Measurements from ENCODE around the gene ARCN1.
"Not testable (repeated sequence)": the region's sequence is repeated elsewhere in the genome, so short reads cannot be mapped to it uniquely, and the experiment has no call there.

The ARCN1 gene

DNA sequence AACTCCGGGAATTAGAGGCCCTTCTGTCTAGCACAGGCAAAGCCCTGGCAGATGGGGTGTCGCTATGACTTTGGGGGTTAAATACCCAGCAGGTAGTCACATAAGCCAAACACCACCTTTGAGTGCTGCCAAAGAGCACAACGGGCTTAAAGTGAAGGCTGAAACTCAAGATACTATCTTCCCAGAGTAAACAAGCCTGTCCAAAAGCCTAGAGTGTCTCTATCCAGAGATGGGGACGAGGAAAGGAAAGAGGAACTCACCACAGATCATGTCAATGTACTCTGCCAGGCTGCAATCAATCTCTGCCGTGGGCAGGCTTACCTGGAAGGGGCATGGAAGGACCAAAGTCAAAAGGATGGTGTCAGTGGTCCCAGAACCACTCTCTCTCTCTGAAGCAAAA, 26.7 kb upstream of the ARCN1 start:
- DNase-seq = no peak

DNA sequence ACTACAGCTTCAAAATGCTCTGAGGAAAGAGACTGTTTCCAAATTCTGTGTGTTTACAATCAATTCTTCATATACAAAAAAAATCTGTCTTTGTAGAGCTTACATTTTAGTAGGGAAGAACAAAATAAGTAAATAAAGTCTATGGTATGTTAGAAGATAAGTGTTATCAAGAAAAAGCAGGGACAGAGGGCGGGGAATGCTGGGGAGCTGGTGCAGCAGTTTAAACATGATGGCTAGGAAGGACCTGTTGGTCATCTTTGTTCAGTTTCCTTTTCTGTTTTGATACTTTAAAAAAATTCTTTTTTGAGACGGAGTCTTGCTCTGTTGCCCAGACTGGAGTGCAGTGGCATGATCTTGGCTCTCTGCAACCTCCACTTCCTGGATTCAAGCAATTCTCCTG, 25.1 kb upstream of the ARCN1 start:
- DNase-seq = no peak

DNA sequence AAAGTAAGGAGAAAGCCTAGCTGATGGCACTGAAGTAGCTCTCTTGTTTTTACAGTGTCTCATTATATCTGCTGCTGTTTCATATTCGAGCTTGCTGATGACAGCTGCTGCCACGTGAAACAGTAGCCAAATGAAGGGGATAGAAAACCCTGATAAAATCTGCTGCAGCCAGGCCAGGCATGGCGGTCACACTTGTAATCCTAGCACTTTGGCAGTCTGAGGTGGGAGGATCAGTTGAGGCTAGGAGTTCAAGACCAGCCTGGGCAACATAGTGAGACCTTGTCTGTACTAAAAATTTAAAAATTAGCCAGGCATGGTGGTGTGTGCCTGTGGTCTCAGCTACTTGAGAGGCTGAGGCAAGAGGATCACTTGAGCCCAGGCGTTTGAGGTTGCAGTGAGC, 19.9 kb upstream of the ARCN1 start:
- DNase-seq = no peak

DNA sequence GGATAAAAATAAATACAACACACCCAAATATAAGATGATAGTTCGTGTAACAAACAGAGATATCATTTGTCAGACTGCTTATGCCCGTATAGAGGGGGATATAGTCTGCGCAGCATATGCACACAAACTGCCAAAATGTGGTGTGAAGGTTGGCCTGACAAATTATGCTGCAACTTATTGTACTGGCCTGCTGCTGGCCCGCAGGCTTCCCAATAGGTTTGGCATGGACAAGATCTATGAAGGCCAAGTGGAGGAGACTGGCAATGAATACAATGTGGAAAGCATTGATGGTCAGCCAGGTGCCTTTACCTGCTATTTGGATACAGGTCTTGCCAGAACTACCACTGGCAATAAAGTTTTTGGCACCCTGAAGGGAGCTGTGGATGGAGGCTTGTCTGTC, 11.4 kb upstream of the ARCN1 start:
- DNase-seq = no peak

DNA sequence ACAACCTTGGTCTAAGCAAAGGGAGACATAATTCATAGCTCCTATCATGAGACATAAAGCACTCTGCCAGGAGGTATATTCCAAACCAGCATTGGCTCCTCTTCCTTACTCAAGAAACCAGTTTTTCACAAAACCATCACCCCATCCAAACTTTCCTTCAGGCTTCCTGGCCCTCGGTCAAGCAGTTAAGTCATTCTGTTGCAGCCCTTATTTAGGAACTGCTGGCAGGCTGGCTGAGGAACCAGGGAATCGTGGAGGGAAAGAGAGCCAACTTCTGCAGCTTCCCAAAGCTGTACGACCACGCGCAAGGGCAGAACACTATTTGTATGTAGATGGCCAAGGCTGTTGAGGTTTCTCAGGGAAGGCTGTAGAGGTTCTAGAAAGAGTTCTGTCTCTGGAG, 7.2 kb upstream of the ARCN1 start:
- DNase-seq = no peak

DNA sequence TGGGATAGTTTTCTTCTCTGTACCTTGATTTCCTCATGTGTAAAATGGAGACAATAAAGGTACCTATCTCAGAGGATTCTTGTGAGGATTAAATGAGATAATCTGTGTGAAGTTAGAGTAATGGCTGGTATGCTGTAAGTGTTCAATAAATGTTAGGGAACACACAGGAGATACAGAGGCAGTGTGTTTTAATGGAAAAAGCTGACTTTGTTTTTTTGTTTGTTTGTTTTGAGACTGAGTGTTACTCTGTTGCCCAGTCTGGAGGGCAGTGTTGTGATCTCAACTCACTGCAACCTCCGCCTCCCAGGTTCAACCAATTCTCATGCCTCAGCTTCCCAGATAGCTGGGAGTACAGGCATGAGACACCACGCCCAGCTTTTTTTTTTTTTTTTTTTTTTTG, 2.5 kb upstream of the ARCN1 start:
- no peak for DNase-seq

DNA sequence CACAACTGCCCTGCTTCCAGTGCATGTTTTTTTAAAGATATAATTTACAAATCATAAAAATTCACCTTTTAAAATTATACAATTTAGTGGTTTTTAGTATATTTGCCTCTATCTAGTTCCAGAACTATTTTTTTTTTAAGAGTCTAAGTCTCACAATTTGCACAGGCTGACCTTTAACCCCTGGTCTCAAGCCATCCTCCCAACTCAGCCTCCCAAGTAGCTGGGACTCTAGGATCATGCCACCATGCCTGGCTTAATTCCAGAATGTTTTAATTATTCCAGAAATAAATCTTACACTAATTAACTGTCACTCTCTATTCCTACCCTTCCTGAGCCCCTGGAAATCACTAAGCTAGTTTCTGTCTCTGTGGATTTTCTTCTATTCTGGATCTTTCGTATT, 1.4 kb upstream of the ARCN1 start:
- DNase-seq = no peak

DNA sequence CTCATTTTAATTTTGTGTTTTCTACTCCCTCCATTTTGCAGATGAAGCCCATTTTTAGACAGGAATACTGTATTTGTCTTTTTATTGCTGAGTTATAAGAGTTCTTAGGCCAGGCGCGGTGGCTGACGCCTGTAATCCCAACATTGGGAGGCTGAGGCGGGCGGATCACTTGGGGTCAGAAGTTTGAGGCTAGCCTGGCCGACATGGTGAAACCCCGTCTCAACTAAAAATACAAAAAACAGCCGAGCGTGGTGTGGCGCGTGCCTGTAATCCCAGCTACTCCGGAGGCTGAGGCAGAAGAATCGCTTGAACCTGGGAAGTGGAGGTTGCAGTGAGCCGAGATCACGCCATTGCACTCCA, 528 bp upstream of the ARCN1 start:
- DNase-seq = not testable (repeated sequence)

DNA sequence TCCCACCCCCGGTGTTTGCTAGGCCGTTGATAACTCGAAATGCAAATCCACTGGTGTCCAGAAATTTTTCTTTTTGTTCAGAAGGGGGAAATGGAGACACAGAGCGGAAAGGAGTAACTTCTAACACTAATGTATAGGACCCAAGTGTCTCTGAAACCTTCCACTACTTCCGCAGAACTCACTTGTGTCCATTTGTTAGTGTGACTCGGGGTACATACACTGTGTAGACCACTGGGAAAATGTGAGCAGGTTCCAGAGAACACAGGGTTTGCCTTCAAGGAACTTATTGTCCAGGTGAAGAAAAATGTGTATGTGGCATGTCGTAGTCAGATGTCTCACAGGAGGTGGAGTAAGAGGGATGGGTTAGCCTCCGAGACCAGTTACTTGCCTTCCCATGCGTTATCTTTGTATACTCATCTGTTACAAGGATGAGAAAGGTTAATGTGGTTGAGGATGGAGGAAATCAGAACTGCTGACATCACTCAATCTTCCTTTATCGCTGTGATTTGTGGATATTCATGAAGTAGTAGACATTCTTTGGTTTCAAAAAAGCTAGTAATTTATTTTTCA, 857 bp downstream of the ARCN1 start:
- no peak for DNase-seq

DNA sequence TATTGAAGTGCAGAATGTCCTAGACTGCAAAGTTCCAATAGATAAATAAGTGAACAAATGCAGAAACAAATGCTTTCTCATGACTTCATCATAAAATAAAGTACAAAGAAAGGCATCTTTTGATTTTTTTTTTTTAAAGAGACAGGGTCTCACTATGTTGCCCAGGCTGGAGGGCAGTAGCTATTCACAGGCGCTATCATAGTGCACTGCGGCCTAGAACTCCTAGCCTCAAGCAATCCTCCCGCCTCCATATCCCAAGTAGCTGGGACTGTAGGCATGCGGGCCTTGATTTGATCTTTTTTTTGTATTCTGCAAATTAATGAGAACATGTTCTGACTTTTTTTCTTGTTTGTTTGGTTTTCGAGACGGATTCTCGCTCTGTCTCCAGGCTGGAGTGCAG, 2.4 kb downstream of the ARCN1 start:
- no peak for DNase-seq

DNA sequence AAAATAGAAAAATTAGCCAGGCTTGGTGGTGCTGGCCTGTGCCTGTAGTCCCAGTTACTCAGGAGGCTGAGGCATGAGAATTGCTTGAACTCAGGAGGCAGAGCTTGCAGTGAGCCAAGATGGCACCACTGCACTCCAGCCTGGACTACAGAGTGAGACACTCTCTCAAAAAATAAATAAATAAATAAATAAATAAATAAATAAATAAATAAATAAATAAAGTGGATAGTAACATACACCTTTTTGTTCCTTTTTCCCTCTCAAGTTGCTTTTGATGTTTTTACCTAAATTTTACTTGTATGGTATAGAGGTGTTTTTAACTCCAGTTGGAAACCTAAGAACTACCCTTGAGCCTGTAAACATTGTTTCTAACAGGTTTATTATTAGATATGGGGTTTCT, 5.8 kb downstream of the ARCN1 start:
- DNase-seq = not testable (repeated sequence)

DNA sequence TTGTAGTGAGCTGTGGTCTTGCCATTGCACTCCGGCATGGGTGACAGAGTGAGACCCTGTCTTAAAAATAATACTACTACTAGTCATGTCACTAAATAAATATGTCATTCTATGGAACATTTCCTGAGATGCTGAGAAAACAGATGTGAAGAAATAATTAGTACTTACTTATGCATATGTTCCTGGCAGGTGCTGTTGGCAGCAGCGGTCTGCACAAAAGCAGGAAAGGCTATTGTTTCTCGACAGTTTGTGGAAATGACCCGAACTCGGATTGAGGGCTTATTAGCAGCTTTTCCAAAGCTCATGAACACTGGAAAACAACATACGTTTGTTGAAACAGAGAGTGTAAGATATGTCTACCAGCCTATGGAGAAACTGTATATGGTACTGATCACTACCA, 8.8 kb downstream of the ARCN1 start:
- no peak for DNase-seq

DNA sequence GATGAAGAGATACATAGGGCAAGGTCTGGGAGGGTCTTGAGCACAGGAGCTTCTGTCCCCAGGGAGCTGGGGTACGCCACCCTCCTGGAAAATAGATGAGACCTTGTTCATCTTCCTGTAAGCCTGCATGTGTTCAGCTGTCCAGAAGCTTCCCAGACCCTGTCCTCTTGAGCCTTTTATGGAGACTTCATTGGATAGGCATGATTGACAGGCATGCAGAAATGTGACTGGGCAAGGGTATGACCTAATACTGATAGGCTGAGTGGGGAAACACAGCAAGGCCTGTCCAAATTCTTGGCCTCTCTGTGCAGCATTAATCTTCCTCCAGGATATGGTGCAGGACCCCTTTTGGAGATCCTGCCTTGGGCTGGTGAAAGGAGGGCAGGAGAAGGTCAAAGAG, 15.7 kb downstream of the ARCN1 start:
- no peak for DNase-seq

DNA sequence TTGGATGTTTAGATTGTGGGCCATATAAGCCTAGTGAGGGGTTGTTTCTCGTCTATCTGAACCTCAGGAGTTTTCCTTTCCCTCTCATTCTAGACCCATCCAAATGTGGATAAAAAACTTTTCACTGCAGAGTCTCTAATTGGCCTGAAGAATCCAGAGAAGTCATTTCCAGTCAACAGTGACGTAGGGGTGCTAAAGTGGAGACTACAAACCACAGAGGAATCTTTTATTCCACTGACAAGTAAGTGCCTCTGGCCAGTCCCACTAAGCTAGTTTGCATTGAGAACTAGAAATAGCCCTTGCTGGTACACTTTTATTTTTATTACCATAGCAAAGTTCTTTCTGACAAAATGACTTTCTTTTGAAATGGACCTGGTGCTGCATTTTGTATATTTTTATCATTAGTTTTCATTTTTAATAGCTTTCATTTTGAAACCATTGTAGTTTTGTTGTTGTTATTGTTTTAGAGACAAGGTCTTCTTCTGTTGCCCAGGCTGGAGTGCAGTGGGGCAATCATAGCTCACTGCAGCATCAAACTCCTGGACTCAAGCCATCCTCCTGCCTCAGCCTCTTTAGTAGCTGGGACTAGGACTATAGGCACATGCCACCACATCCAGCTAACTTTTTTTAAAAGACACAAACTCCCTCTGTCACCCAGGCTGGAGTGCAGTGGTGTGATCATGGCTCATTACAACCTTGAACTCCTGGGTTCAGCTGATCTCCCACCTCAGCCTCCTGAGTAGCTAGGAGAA, 20.6 kb downstream of the ARCN1 start:
- DNase-seq = no peak

DNA sequence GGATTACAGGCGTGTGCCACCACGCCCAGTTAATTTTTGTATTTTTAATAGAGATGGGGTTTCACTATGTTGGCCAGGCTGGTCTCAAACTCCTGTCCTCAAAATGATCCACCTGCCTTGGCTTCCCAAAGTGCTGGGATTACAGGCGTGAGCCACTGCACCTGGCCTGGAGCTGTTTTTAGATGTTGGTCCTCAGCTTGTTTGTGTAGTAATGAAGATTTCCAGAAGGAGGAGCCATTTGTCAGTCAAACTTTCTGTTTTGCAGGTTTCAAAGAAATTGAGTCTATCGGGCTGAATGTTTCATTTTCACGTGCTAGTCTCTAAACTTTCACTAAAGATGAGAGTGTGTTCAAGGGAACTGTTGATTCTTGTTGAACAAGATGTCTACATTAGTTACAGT, 22.8 kb downstream of the ARCN1 start:
- DNase-seq = not testable (repeated sequence)

DNA sequence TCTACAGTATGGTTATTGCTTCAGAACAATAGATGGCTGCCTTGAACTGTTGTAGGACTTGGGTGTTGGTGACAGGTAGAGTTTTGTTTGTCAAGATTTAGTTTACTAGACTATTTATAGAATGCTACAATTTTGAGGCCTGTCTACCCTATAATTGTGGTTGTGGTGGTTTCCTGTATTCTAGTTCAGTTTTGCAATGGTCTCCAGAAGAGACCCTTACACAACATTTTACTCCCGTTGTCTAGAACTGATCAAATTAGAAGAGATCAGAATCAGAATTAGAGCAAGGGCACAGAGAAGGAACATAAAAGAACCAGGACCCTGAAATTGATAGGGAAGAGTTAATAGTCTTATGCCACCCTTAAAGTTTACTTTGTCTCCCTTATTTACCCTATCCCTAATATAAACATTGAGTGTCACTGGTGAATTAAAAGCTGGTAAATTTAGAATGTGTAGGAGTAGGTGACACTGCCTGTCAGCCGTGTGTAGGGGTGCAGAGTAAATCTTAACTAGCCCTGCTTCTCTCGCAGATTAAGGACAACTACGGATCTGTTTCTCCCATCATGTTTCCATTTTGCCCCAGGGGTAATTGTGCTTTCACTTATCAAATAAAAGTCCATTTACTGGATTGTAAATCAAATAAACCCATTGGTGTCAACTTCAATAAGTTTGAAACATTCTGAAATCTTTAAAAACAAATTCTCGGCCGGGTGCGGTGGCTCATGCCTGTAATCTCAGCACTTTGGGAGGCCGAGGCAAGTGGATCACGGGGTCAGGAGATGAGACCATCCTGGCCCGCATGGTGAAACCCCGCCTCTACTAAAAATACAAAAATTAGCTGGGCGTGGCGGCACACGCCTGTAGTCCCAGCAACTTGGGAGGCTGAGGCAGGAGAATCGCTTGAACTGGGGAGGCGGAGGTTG, 24.3 kb downstream of the ARCN1 start:
- DNase-seq = no peak

DNA sequence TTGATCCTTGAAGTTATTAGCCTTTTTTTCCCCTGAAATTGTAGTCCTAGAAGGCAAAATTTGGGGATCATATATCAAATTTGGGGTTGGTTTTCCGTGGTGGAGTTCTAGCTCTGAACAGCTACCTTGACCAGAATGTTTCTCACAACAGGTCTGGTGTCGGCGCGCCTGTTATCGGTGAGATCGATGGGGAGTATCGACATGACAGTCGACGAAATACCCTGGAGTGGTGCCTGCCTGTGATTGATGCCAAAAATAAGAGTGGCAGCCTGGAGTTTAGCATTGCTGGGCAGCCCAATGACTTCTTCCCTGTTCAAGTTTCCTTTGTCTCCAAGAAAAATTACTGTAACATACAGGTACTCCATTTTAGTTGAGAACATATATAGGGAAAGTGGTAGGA, 25.3 kb downstream of the ARCN1 start:
- no peak for DNase-seq

DNA sequence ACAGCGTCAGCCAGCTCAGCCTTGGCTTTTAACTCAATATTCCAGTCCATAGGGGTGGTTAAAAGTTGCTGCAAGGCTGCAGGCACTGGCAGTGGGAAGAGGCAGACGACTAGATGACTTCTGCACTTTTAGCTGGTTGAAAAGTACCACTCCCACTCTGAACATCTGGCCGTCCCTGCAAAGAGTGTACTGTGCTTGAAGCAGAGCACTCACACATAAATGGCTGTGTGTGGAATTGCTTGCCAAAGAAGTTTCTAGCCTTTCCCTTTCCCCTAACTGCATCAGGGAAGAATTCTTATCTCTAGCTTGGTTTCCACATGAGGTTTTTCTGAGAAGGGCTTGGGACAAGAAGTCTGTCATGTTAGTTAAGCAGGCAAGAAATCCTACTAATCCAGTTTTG, 30.1 kb downstream of the ARCN1 start:
- DNase-seq = no peak

DNA sequence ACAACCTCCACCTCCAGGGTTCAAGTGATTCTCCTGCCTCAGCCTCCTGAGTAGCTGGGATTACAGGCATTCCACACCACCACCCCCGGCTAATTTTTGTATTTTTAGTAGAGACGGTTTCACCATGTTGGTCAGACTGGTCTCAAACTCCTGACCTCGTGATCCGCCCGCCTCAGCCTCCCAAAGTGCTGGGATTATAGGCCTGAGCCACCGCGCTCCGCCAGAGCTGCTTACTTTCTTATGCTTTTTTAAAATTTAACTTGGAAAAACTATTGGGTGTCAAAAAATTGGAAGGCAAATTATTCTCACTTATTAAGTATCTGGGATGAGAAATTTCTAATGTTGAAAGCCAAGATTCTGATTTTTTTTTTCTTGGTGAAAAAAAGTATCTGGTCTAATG, 31.5 kb downstream of the ARCN1 start:
- not testable (repeated sequence) for DNase-seq

DNA sequence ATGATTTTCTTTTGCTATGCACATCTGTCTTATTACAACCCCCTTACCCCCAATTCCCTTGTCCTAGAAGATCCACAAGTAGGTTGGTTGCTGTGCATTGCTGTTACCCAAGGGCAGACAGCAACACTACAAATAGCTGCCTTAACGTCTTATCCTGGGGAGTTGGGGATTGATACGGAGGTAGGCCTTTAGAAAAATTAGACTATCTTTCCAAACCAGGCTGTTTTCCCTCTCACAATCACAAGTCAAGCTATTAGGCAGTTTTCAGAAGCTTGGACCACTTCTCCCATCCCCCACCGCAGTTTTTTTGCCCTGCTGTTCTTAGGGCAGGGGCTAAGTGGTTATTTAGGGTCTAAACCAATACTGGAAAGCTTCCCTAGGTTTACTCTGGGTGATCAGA, 32.4 kb downstream of the ARCN1 start:
- no peak for DNase-seq

DNA sequence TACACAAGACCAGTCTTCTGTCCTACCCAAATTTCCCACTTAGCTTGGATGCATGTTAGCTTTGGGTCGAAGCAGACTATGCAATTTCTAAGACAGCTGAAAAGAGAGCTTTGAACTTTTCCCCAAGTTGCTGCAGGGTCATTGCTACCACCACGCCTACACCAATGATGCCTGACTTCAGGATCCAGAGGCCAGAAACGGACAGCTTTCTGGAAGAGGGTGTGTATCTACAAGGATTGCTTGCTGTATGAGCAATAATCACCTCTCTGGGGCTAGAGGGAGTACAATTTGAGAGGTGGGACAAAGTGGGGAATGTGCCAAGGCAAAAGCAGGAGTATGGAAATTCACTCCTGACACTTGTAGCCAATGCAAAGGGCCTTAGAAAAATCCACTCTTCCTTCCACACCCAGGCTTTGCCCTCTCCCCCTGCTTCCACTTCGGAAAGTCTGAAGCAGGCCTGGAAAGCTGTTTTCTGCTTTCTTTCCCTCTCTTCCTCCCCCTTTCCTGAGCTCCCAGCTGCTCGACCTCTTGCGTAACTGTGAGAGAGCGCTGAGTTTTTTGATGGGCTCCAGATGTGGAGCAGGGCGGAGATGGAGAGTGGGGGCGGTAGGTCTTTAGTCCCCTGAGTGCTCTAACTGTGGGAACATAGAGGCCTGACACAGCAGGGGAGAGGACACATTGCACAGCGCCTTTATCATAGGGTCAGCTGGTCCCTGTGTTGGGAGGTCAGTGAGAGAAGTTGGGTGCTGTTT, 33.1 kb downstream of the ARCN1 start:
- no peak for DNase-seq

DNA sequence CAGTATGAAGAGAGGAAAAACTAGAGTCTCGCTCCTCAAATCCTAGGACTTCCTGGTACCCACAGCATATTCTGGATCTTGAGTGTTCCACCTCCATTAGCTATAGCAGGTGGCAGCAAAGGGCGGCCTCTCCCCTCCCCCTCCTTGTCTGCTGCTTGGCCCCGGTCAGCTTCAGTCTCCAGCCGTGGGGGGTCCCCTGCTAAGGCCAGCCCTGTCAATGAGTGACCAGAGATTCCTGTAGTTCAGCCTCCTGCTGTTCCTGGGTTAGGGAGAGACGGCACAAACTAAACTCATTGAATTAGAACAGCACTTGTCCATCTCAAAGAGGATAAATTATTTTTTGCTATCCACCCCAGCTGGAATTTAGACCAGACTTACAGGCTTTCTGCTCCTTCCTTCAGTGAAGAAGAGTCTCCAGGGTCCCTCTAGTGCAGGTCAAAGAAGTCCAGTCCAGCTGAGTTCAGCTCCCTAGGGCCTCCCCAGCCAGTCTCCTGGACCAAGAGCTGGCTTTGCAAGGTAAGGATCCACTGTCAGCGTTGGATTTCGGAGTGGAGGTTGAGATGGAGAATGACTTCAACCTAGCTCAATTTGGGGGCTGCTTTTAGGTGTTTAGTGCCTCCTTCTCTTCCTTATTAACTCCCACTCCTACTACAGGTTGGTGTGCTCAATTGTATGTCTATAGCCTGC, 34.1 kb downstream of the ARCN1 start:
- DNase-seq = no peak

DNA sequence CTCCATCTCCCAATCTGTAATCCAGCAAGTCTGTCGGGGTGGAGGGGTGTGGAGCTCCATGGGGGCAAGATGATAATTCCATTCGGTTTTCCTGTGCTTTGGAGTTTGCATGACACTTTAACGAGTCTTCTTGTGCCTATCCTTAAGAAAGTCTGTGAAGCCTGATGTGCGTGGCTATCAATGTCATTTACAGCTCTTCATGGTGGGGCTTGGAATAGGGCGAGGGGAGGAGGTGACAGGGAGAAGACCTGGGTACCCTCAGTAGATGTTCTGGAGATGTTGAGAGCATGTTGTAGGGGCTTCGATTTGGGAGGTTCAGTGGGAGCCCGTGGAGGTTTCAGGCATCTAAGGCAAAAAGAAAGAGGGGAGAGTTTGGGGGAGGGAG, 34.6 kb downstream of the ARCN1 start:
- DNase-seq = no peak
